ENCODE measurements around the gene IFI27L1.
"Not testable (repeated sequence)": the region's sequence is repeated elsewhere in the genome, so short reads cannot be mapped to it uniquely, and the experiment has no call there.

IFI27L1 gene

GRCh38 chr14:94048691-94049624, 32.2 kb upstream of the IFI27L1 start:
- no peak for DNase-seq

- DNase-seq, result no peak
These were observed 31.5 kb upstream of the IFI27L1 start for GRCh38 chr14:94049625-94050023.

GRCh38 chr14:94050231-94050880, 30.8 kb upstream of the IFI27L1 start:
- no peak for DNase-seq

DNA sequence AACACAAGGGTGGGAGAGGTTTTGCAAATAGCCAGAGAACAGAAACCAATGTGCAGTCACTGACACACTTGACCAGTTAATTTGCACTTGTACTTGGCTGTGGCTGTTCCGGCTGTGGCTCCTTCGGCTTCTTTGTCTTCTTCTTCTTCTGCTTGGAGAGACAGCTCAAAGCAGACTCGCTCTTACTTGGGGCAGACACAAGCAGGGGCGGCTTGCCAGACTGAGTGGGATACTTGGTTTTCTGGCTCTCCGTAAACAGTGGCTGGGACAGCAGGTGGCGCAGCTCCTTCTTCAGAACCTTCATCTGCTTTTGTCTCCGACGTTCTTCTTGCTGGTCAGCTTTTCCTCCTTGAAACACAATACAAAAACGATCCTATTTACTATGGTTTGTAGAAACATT, 30.0 kb upstream of the IFI27L1 start:
- no peak for DNase-seq

GRCh38 chr14:94051779-94052178, 29.3 kb upstream of the IFI27L1 start:
- DNase-seq, result no peak

- DNase-seq, result no peak
These were observed 28.9 kb upstream of the IFI27L1 start for GRCh38 chr14:94052199-94052598.

- no peak for DNase-seq
These were observed 28.4 kb upstream of the IFI27L1 start for GRCh38 chr14:94052662-94053061.

GRCh38 chr14:94054401-94054800, 26.7 kb upstream of the IFI27L1 start:
- DNase-seq, result no peak

DNA sequence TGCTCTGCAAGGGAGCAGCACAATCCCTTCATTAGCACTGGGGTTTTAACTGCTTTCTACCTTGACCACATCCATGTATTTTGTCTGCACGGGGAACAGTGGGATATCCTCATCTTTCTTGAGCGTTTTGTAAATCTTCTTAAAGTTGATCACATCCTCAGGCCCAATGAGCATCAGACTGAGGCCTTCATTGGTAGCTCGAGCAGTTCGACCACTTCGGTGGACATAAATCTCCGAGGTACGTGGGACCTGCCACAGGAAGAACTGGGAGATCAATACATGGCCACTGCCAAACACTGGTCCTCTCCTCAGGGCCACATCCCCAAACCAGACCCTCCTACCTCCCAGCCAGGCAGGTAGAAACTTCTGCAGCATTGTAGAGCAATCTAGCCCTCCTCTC, 26.2 kb upstream of the IFI27L1 start:
- no peak for DNase-seq

GRCh38 chr14:94056579-94057308, 24.4 kb upstream of the IFI27L1 start:
- no peak for DNase-seq

- no peak for DNase-seq
These were observed 22.9 kb upstream of the IFI27L1 start for GRCh38 chr14:94058128-94058673.

DNA sequence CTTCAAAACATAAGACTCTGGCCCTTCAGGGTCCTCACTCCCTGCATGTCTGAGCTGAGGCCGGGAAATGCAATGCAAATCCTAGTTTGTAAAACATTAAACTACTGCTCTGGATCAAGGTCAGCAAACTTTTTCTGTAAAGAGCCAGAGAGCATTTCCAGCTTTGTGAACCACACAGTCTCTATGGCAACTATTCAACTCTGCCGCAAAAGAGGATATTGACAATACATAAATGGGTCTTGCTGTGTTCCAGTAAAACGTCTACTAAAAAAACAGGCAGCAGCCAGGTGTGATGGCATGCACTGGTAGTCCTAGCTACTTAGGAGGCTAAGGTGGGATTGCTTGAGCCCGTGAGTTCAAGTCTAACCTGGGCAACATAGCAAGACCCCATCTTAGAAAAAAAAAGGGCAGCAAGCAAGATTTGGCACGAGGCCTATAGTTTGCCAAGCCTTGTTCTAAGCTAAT, 22.4 kb upstream of the IFI27L1 start:
- no peak for DNase-seq

GRCh38 chr14:94059998-94060397, 21.1 kb upstream of the IFI27L1 start:
- DNase-seq, result no peak

- no peak for DNase-seq
These were observed 18.7 kb upstream of the IFI27L1 start for GRCh38 chr14:94062344-94062940.

GRCh38 chr14:94066089-94066676, 14.9 kb upstream of the IFI27L1 start:
- DNase-seq, result no peak

DNA sequence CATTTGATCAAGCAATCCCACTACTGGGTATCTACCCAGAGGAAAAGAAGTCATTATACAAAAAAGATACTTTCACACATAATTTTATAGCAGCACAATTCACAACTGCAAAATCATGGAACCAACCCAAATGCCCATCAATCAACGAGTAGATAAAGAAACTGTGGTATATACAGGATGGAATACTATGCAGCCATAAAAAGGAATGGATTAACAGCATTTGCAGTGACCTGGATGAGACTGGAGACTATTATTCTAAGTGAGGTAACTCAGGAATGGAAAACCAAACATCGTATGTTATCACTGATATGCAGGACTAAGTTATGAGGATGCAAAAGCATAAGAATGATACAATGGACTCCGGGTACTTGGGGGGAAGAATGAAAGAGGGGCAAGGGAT, 9.0 kb upstream of the IFI27L1 start:
- DNase-seq, result not testable (repeated sequence)

DNA sequence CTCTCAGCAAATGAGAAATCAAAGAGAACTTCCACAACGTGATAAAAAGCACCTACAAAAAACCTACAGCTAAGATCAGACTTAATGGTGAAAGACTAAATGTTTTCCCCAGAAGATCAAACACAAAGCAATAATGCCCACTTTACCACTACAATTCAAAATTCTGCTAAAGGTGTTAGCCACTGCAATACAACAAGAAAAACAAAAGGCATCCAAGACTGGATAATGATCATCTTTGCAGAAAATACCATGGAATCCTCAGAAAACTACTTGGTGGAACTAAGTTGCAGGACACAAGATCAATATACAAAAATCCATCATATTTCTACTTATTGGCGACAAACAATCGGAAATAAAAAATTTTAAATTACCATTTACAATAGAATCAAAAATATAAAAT, 6.6 kb upstream of the IFI27L1 start:
- no peak for DNase-seq

- DNase-seq, result no peak
These were observed 6.1 kb upstream of the IFI27L1 start for GRCh38 chr14:94075008-94075407.

DNA sequence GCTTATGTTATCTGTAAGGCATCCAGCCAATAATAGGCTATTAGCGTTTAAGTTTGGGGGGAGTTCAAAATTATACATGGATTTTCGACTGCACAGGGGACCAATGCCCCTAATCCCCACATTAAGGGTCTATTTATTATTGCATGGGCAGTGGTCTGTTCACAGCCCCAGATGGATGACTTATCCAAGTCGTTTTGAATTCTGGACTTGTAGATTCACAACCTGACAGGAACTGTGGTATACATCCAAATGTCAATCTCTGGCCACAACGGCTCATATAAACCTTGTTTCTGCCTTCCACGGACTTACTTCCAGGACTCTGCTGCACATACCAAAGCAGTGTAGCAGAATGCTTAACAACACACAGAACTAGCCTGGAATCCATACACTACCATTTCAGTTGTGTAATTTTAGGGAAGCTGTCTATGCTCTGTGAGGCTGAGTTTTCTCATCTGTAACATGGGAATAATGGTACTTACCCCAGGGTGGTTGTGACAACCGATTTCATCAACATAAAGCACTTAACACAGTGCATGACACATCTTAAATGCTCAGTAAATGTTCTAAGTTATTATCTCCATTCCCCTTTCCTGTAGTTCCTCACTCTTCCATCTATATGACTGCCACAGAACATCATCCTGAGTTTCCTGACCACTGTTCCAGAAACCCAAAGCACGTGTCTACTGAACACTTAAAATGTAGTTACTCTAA, 3.8 kb upstream of the IFI27L1 start:
- no peak for DNase-seq

GRCh38 chr14:94077823-94078222, 3.3 kb upstream of the IFI27L1 start:
- DNase-seq, result no peak

DNA sequence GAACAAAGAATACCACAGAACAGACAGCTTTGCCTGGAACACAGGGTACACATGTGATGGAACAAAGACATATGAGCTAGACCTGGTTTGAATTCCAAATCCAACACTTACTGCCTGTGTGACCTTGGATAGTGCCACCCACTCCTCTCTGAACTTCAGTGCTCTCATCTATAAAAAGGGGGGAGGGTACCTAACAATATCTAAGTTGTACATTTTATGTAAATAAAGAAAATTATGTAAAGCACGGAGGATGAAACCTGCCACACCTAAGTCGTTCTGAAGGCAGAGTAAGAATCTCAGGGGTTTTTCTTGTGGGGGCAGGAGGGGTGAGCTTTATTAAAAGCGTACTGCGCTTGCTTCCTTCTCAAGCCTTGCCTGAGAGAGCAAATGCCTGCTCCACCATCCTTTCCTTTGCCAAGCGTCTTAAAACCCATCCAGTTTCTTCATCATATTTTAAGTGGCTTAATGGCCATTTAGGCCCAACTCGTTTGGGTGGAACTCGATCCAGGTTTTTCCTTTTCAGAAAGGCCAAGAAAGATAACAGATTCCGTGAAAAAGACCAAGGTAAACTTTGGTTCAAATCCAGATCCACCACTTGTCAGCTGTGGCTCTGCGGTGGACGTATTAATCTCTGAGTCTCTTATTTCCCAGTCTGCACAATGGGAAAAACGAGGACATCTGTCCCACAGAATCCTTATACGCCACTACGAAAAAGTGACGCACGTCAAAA, 1.1 kb upstream of the IFI27L1 start:
- no peak for DNase-seq
